NCI-H1436 (cell line): ENCODE measurements around the gene HSDL2.
"Not testable (repeated sequence)": the region's sequence is repeated elsewhere in the genome, so short reads cannot be mapped to it uniquely, and the experiment has no call there.

ENCODE experiments used
- DNase-seq: peaks from one replicate; lab custom pipeline; 2025; lab: John Stamatoyannopoulos, UW

Gene HSDL2

DNA sequence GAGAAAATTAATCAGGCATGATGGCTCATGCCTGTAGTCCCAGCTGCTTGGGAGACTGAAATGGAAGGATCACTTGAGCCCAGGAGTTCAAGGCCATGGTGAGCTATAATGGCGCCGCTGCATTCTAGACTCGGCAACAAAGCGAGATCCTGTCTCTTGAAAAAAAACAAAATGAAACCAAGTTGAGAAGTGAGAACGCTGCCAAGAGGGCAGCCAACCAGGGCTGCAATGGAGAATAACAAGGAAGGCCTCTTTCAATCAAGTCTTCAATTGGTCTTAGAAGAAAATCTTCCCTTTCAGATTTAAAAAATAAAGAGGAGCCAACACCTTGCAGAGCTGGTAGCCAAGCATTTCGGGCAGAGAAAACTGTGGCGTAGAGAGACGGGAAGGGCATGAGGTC, 121.4 kb downstream of the HSDL2 start:
- no peak for DNase-seq

DNA sequence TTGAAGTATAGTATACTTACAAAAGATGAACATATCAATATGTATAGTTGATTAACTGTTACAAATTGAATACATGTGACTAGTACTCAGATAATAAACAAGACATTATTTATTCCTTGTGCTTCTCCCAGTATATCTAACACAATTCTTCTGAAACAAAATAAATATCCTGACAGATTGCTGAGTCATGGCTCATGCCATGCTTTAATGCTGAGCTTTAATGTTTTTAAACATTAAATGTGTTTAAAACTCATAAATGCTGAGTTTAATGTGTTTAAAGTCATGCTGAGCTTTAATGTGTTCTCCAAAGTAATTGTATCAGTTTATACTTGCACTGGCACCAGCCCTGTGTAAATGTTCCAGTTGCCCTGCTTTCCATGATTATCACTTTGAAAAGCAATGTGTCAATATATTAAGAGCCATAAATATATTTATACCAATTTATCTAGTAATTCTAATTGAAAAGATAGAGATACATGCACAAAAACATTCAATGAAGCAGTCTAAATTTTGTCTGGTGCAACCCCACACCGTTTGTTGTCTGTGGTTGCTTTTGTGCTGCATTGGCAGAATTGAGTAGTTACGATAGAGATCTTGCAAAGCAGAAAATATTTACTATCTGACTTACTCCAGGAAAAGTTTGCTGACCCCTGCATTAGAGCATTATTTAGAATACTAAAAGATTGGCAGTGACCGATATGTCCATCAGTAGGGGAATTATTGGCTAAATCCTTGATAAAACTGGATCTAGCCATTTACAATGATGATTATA, 122.5 kb downstream of the HSDL2 start:
- no peak for DNase-seq

DNA sequence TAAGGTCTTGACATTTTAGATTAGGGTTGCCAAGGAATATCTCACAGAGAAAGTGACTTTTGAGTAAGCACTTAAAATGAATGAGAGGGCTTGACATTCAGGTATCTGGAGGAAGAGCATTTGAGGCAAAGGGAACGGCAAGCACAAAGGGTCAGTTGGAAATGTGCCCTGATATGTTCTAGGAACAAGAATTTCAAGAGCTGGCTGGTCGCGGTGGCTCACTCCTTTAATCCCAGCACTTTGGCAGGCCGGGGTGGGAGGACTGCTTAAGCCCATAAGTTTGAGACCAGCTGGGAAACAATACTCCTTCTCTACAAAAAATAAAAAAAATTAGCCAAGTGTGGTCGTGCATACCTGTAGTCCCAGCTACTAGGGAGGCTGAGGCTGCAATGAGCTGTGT, 123.3 kb downstream of the HSDL2 start:
- no peak for DNase-seq

DNA sequence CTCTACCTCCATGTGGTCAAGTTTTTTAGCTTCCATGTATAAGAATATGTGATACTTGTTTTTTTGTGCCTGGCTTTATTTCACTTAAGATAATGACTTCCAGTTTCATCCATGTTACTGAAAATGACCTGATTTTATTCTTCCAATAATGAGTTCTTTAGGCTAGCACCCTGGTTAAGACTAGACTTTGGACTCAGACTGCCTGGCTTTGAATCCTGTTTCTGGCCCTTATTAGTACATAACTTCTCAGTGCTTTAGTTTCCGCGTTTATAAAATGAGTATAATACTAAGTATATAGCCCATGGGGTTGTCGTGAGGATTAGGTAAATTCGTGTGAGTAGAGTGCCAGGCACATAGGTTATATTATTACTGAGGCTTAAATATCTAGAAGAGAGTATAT, 125.2 kb downstream of the HSDL2 start:
- no peak for DNase-seq

DNA sequence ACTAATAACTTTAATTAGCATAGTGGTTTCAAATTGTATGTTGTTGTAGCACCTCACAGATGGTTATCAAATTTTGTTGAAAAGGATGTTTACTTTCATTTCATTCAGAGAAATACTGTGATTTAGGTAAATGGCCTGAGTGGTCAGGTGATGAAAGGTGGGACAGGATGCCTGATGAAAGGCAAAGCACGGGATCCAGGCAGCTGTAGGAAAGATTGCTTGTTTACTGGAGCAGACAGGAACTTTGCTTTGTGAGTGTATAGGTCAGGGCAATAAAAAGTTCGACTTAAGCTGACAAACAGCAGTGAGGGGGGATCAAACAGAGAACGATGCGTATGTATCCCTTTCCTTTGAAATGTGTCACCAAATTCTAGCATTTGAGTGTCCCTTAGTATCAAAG, 125.7 kb downstream of the HSDL2 start:
- no peak for DNase-seq

DNA sequence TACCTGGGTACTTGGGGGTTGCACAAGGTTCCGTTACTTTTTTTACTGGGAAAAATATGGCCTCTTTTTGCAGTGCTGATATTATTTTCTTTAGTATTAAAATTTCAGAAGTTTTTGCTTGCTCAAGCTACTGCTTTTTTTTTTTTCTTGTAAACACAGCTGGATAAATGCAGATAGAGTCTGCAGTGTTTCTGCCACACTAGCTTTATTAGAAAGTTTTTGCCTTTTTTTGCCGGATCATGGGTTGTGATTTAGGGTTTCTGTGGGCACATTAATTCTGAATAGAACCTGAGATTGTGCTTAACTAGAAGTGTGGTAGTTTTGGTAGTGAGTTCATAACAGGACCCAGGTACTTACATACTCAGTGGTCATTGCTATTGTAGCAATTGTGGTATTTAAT, 126.7 kb downstream of the HSDL2 start:
- no peak for DNase-seq

DNA sequence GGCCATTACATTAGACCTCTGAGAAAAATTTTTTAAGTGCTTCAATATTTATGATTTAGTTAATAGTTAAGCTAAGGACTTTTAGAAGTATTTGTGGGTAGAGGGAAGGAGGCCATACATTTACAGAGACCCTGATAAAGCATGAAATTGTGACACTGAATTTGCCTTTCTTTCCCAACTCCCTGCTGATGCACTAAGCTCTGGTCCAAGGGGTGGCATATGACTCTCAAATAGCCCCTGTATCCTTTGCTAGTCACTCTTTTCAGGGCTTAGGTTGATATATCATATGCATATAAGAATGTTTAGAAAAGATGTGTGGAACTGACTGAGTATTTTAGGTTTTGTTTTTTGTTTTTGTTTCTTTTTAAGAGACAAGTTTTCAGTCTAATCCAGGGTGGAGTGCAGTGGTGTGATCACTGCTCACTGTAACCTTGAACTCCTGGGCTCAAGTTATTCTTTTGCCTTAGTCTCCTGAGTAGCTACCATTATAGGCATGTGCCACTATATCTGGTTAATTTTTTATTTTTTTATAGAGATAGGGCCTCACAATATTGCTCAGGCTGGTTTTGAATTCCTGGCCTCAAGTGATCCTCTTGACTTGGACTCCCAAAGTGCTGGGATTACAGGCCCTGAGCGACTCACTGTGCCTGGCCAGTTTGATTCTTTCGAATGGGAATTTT, 127.2 kb downstream of the HSDL2 start:
- DNase-seq = no peak

DNA sequence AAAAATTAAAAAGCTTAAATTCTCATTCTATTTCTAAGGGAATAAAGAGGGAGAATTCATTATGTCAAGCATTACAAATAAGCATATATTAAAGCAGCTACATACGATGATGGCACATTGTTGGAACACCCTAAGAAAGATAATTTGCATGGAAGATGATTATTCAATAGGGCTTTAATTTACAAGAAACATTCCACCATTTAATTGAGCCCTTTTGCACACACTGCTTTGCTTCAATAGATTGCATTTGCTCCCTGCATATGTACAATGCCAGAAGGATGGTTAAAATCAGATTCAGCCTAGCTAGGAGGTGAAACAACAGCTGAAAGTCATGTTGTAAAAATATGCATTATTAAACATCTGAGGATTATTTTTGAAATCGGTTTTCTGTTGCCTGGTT, 128.5 kb downstream of the HSDL2 start:
- DNase-seq = no peak

DNA sequence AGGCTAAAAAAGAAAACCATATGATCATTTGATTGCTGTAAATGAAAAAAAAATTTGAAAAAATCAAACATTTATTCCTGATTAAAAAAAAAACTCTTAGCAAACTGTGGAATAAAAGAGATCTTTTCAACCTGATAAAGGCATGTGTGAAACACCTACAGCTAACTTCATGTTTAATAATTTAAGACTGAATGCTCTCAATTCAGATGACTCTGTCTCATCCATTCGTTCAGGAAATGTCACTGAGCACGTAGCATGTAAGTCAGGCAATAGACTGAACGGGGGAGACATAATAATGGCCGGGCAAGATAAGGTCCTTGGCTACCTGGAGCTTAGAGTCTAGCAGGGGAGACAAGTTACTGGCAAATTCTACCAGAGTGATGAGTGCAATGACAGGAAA, 132.5 kb downstream of the HSDL2 start:
- not testable (repeated sequence) for DNase-seq

DNA sequence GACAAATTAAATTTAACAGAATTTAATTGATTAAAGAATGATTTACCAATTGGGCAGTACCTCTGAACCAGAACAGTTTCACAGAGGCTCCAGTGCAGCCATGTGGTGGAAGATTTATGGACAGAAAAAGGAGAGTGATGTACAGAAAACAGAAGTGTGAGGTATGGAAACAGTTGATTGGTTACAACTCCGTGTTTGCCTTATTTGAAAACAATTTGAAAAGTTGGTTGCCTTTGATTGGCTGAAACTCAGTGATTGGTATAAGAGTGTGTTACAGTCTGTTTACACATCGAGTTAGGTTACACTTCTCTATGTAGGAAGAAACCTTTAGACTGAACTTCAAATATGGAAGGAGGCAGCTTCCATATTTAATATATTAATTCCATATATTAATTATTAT, 136.9 kb downstream of the HSDL2 start:
- DNase-seq = no peak

DNA sequence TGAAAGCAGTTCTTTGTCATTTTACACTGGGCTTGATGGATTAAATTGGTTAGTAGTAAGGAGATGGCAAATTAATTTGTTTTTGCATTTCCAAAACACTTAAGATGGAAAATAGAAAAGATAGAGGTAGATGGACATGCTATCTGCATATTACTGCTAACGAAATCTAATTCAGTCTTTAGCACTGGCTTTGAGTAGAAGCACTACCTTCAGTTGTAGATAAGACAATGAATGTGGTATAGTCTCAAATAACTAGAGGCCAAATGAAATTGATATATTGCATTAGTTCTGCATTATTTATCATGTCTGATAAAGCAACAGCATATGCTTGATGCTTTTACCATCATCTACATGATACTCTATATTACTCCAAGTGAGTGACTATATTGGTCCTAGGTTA, 140.2 kb downstream of the HSDL2 start:
- no peak for DNase-seq

DNA sequence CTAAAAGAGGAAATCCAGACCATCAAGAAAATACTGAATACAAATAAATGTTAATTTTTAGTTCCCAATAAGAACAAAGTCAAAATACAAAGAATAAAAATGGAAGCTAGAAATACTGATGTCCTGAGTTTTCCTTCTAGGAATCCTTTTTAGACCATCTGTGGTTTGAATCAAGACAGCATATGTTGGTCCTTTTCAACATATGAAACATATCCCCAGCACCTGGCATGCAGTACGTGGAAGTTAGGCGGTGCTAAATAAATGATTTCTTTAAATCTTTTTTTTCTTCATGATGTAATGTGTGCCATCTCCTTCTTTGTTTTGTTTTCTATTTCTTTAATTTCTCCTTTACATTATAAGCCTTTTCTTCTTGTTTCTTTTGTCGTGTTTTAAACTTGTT, 140.7 kb downstream of the HSDL2 start:
- no peak for DNase-seq
